ENCODE measurements around the gene RPL37.

Gene RPL37

DNA sequence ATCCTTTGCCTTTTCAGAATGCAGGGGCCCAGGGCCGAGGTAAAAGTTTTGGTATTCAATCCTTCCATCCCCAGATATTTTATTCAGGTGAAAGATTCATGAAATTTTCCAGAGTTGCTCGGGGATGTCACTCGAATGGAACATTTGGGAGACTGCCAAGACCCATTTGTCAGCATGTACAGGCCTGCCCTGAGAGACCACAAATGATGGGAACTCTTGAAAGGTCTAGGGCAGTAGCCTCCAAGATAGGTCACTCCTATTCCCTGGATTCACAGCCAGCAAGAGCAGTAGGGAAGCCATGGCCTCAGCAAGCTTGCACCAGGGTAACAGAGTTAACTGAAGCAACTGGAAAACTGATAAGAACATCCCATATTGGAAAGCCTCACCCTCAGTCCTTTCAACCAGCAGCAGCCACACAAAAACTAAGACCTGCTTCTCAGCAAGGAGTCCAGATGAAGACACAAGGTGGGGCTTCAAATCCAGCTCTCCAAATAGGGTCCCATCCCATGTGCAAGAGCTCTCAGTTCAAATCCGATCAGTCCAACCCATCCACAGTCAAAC, 18.7 kb upstream of the RPL37 start:
- Histone ChIP-seq H3K27me3 (no peaks in the 10 kb centered on the region), H3K4me3 (ENCODE audit: low read depth, low read length) (no peak overlapping the region), H3K4me1 (peaks cover 6% of the 10 kb centered on the region; the same call in 1 of the 2 replicates), H3K36me3 (no peaks in the 10 kb centered on the region), H3K9me3 (no peaks in the 10 kb centered on the region)
- DNase-seq = peak; percentile 32
- TF ChIP-seq, protein P1, sequence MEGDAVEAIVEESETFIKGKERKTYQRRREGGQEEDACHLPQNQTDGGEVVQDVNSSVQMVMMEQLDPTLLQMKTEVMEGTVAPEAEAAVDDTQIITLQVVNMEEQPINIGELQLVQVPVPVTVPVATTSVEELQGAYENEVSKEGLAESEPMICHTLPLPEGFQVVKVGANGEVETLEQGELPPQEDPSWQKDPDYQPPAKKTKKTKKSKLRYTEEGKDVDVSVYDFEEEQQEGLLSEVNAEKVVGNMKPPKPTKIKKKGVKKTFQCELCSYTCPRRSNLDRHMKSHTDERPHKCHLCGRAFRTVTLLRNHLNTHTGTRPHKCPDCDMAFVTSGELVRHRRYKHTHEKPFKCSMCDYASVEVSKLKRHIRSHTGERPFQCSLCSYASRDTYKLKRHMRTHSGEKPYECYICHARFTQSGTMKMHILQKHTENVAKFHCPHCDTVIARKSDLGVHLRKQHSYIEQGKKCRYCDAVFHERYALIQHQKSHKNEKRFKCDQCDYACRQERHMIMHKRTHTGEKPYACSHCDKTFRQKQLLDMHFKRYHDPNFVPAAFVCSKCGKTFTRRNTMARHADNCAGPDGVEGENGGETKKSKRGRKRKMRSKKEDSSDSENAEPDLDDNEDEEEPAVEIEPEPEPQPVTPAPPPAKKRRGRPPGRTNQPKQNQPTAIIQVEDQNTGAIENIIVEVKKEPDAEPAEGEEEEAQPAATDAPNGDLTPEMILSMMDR (IDR thresholded peaks at IDR 0.05; ENCODE audit: low read depth, low read length) = no peak

DNA sequence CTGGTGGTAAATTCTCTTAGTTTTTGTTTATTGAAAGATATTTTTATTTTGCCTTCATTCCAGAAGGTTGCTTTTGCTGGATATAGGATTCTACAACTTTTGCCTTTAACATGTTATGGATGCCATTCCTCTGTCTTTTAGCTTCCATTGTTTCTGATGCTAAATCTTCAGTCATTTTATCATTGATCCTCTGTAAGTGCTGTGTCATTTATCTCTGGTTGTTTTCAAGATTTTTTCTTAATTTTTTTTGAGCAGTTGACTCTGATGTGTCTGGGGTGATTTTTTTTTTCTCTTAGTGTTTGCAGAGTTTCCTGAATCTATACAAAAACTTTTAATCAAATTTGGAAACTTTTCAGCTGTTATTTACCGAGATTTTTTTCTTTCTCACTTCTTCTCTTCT, 12.5 kb upstream of the RPL37 start:
- Histone ChIP-seq H3K4me3 (ENCODE audit: low read depth, low read length) (no peak overlapping the region), H3K27me3 (peaks cover 14% of the 10 kb centered on the region), H3K9me3 (no peaks in the 10 kb centered on the region), H3K4me1 (no peaks in the 10 kb centered on the region), H3K36me3 (no peaks in the 10 kb centered on the region)
- DNase-seq = no peak
- TF ChIP-seq, protein P1 (IDR thresholded peaks at IDR 0.05; ENCODE audit: low read depth, low read length) = no peak

DNA sequence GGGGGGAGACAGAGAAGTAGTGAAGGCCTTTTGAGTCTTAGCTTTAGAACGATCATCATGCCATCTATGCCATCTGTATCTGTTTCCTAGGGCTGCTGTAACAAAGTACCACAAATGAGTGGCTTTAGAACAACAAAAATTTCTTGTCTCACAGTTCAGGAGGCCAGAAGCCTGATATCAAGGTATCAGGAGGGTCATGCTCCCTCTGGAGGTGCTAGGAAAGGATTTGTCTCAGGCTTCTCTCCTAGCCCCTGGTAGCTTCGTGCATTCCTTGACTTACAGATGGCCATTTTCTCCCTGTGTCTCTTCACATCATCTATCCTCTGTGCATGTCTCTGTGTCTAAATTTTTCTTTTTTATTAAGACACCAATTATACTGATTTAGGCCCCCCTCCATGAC, 11.3 kb upstream of the RPL37 start:
- H3K4me1 ChIP-seq = no peaks in the 10 kb centered on the region
- TF ChIP-seq, protein P1 (IDR thresholded peaks at IDR 0.05; ENCODE audit: low read depth, low read length) = no peak
- DNase-seq = no peak
- no peak overlapping the region for H3K4me3 ChIP-seq (ENCODE audit: low read depth, low read length)
- H3K9me3 ChIP-seq = no peaks in the 10 kb centered on the region
- no peaks in the 10 kb centered on the region for H3K36me3 ChIP-seq
- H3K27me3 ChIP-seq = peaks cover 26% of the 10 kb centered on the region

DNA sequence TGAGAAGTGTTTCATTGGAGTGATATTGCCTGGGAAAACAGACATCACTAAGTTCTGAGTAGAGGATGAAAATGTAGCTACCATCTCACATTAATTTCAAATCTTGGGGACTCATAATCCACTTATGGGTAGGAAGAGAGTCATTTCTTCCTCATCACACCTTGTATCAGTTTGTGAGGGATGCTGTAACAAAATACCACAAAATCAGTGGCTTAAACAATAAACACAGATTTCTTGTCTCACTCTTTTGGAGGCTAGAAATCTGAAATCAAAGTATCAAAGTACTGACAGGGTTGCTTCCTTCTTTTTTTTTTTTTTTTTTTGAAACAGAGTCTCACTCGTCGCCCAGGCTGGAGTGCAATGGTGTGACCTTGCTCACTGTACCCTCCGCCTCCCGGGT, 9.5 kb upstream of the RPL37 start:
- no peaks in the 10 kb centered on the region for H3K4me1 ChIP-seq
- no peaks in the 10 kb centered on the region for H3K9me3 ChIP-seq
- H3K36me3 ChIP-seq = no peaks in the 10 kb centered on the region
- no peak overlapping the region for H3K4me3 ChIP-seq (ENCODE audit: low read depth, low read length)
- peaks cover 32% of the 10 kb centered on the region for H3K27me3 ChIP-seq
- TF ChIP-seq, protein P1 (IDR thresholded peaks at IDR 0.05; ENCODE audit: low read depth, low read length) = no peak
- DNase-seq = no peak

DNA sequence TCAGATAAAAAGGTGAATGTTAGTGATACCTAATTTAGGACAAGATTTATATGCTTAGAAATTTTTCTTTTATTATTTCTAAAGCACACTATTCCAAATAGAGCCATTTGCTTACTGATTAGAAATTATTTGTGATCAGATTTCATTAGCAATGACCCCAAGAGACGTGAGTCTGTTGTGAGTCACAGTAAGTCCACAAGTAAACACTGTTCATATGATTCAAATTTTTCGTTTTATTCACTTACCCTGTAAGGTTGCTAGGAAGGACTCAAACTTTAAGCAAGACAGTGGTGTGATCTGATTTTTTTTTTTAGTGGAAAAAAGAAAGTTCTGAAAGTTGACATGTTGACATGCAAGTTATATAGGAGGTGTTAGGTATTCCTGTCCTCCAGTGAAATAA, 7.3 kb upstream of the RPL37 start:
- H3K27me3 ChIP-seq = peaks cover 32% of the 10 kb centered on the region

More for the DNA sequence above, 7.3 kb upstream of the RPL37 start:
- H3K4me3 ChIP-seq (ENCODE audit: low read depth, low read length) = no peak overlapping the region
- H3K36me3 ChIP-seq = no peaks in the 10 kb centered on the region
- H3K9me3 ChIP-seq = no peaks in the 10 kb centered on the region
- TF ChIP-seq, protein P1 (IDR thresholded peaks at IDR 0.05; ENCODE audit: low read depth, low read length) = no peak
- DNase-seq = no peak
- H3K4me1 ChIP-seq = no peaks in the 10 kb centered on the region

Data from BE2C (cell line).